Measurements from ENCODE around the gene SPINK14.

Gene SPINK14

GRCh38 chr5:148193202-148193601, 24.9 kb downstream of the SPINK14 start:
- no peak for DNase-seq (ENCODE audit: low read depth in 3 of 3, low spot score in 1 of 3)

DNA sequence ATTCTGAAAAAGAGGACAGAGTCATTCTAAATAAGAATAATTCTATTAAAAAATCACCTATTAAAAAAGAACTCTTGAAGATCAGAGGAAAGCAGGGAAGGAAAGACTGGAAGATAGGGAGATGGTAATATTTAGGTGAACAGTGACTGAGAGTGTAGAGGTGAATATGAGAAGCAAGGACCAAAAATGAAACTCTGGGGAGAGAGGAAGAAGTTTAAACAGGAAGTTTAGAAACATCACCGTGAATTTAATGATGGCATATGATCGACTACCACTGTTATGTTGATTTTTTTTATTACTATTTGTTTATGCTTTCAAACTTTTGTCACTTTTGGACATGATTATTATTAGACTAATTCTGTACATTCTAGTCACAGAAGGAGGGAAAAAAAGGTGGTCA, 32.8 kb downstream of the SPINK14 start:
- DNase-seq (ENCODE audit: low read depth in 3 of 3, low spot score in 1 of 3): no peak

DNA sequence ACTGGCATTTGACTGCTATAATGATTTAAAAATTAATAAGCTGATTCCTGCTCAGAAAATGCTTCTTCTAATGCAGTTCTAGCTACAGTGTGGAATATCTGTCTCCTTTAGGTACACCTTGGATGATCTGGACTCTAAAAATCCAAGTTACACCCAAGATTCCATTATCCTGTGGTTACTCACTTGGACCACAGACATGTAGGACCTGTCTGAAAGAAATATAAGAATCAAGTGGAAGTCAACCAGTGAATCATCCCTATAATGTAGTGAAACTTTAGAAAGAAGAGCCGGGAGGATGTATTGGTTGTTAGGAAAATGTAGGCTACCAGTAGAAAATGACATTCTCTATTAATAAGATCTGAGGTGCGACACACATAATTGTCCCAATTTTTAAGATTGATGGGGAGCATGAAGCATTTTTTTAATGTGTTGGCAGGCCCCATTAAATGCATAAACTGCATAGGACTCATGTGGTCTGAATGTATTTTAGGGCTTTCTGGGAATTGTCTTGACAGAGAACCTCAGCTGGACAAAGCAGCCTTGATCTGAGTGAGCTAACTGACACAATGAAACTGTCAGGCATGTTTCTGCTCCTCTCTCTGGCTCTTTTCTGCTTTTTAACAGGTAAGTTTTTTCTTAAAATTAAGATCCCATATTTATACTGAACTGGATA, 34.3 kb downstream of the SPINK14 start, which contains the start of gene SPINK6:
SPINK6 (plus strand) TSS at position 512 of the 673 bp plus-strand sequence; CDS start at position 567, 55 bp downstream.
- no peak for DNase-seq (ENCODE audit: low read depth in 3 of 3, low spot score in 1 of 3)

GRCh38 chr5:148205044-148205806, 36.9 kb downstream of the SPINK14 start:
- DNase-seq (ENCODE audit: low read depth in 3 of 3, low spot score in 1 of 3): no peak

GRCh38 chr5:148205865-148206264, 37.5 kb downstream of the SPINK14 start:
- DNase-seq (ENCODE audit: low read depth in 3 of 3, low spot score in 1 of 3): no peak

GRCh38 chr5:148206620-148207019, 38.3 kb downstream of the SPINK14 start:
- DNase-seq (ENCODE audit: low read depth in 3 of 3, low spot score in 1 of 3): no peak

- no peak for DNase-seq (ENCODE audit: low read depth in 3 of 3, low spot score in 1 of 3)
Observed at GRCh38 chr5:148208226-148208625, 39.9 kb downstream of the SPINK14 start.

DNA sequence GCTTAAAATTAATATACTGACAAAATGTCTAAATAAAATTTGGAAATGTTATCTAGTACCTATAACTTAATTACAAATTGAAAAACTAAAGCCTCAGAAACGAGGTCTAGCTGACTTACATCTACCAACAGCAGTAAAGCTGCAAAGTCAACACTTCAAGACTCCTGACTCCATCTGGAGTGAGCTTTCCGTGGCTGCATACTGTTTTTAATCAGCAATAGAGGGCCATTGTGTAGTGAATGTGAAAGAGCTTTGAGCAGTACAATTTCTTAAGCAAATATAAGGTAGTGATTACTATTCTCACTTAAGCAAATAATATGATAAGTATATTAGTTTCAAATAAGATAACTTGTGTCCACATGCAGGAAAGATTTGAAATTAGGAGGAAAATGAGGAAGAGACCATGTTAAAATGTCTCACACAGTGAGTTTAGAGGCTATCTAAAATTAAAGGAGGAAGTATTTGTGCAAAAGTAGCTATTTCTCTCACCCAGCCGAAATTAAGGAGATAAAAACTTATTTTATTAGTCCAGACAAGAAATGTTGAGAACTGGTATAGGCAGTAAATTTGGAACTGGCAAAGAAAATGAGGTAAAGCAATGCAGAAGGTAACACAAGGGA, 40.9 kb downstream of the SPINK14 start:
- no peak for DNase-seq (ENCODE audit: low read depth in 3 of 3, low spot score in 1 of 3)

GRCh38 chr5:148214665-148215185, 46.4 kb downstream of the SPINK14 start:
- DNase-seq (ENCODE audit: low read depth in 3 of 3, low spot score in 1 of 3): no peak

GRCh38 chr5:148221508-148221907, 53.2 kb downstream of the SPINK14 start:
- no peak for DNase-seq (ENCODE audit: low read depth in 3 of 3, low spot score in 1 of 3)

DNA sequence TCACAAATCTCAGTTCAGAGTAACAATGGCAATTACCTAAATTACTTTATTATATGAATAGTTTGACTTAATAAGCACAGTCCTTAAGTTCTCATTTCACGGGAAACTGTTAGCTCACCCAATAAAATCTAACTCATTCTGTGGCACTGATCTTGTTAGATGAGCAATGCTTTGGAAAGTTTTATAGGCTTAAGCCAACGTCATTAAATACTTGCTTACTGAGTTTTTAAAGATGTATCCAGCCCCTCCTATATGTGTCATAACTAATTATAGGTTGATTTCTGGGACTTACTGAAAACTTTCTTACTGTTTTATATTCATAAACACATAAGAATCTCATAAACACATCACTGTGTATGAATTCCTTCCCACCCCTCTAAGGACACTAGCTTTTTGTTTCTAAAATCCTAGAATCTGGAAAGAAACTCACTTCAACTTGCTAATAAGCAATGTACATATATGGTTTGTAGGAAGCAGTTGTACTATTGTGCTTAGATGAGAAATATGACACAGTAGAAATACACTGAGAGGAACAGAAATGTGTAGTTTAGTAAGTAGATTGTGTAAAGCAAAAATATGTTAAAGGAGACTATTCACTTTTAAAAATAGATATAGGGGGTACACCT, 55.9 kb downstream of the SPINK14 start:
- DNase-seq (ENCODE audit: low read depth in 3 of 3, low spot score in 1 of 3): no peak

All from stimulated activated CD4-positive, alpha-beta T cell treated with anti-CD3 and anti-CD28 coated beads, TNF-alpha, amount 100 ng/mL, for 1 hour (primary cell).